Measurements from ENCODE around the gene MPLKIP. TPM values are rescaled to one million over a fixed set of nuclear protein-coding genes. Genes with fewer than 3 reads are reported as not detected.

The MPLKIP gene
- total and polyA plus RNA-seq, 2 of the 4 experiments (the other 2 are of a cell fraction) = 12.7 to 28.9 TPM

- Histone ChIP-seq H3K23ac (ENCODE audit: low read depth, low read length) (no peak overlapping the region), H2BK20ac (ENCODE audit: low read depth, low read length) (no peak overlapping the region), H3K36me3 (ENCODE audit: control insufficient read depth, insufficient read depth, low read length) (no peaks in the 10 kb centered on the region; the same call in 1 of the 2 replicates), H3K4ac (ENCODE audit: low read depth, low read length) (no peak overlapping the region), H3K4me1 (ENCODE audit: control insufficient read depth, insufficient read depth, low read length) (no peaks in the 10 kb centered on the region), H3K56ac (ENCODE audit: extremely low read depth, insufficient read depth, low read length) (no peak overlapping the region), H3K9me1 (ENCODE audit: insufficient read depth, low read length) (no peaks in the 10 kb centered on the region), H2AK9ac (replicated peaks; ENCODE audit: low read depth, low read length, poor library complexity) (no peak overlapping the region), H3K4me2 (ENCODE audit: low read depth, low read length) (no peak overlapping the region; the same call in 1 of the 2 replicates), H4K5ac (ENCODE audit: low read depth, low read length) (no peak overlapping the region), H3K79me1 (ENCODE audit: low read depth in 1 of 2, low read length in 2 of 2) (peaks cover 4 to 6% of the 10 kb centered on the region in 2 experiments; a peak in 2 of 4 replicates), H3K27me3 (ENCODE audit: control insufficient read depth, insufficient read depth, low read length) (no peaks in the 10 kb centered on the region), H2AFZ (replicated peaks; ENCODE audit: low read length, poor library complexity) (no peak overlapping the region), H3K9ac (ENCODE audit: low read depth, low read length) (no peak overlapping the region), H3K18ac (ENCODE audit: low read depth, low read length) (no peak overlapping the region), H2BK120ac (ENCODE audit: low read depth, low read length) (no peak overlapping the region), H4K91ac (ENCODE audit: insufficient read depth, low read depth, low read length) (no peak overlapping the region), H4K20me1 (ENCODE audit: insufficient read depth, low read length) (0 out of 2 replicates have a peak, but pooled peaks cover 3% of the 10 kb centered on the region), H3K4me3 (ENCODE audit: insufficient read depth, low read depth, low read length) (no peak overlapping the region), H2BK5ac (ENCODE audit: low read depth, low read length, poor library complexity, severe bottlenecking) (no peak overlapping the region), H3K14ac (replicated peaks; ENCODE audit: low read depth, low read length) (no peak overlapping the region), H2AK5ac (ENCODE audit: low read depth, low read length) (no peak overlapping the region), H3K9me3 (ENCODE audit: control insufficient read depth, insufficient read depth, low read length) (no peaks in the 10 kb centered on the region), H3K27ac (ENCODE audit: insufficient read depth, low read length) (no peak overlapping the region), H2BK15ac (ENCODE audit: low read depth, low read length) (no peak overlapping the region), H4K8ac (ENCODE audit: low read depth in 2 of 2, low read length in 2 of 2) (no peak overlapping the region)
- in situ Hi-C loops (cut with MboI; ENCODE audit: low sequenced_read_pairs) = no loop called here
- no CpG with 5 or more reads among the region's 4 CpGs for WGBS, 2 experiments (ENCODE audit: extremely low coverage in 2 of 2, insufficient read length in 1 of 2)
- no peak for TF ChIP-seq CHD1 (IDR thresholded peaks at IDR 0.05; ENCODE audit: low read depth, low read length)
- TF ChIP-seq BHLHE40 (IDR thresholded peaks at IDR 0.05; ENCODE audit: low read depth, low read length) = no peak
- peak; percentile 82 for TF ChIP-seq CEBPB (IDR thresholded peaks at IDR 0.05; ENCODE audit: low read depth, low read length)
- POLR2A ChIA-PET (ENCODE audit: unreplicated experiment) = no interaction called here
- DNase-seq (peak; percentile 10), ATAC-seq (ENCODE audit: low read depth) (0 out of 2 replicates have a peak, but pooled peaks have one; percentile 32)
- dilution Hi-C loops (cut with HindIII; ENCODE audit: low sequenced_read_pairs, unreplicated experiment) = no loop called here
- BruUV-seq (replicated peaks) = no TSS peak
- CTCF ChIA-PET = no interaction called here
- intact Hi-C loops (cut with micrococcal nuclease) = no loop called here
These were observed 28.4 kb downstream of the MPLKIP start for GRCh38 chr7:40105879-40106473.

All from IMR-90 (cell line).